ENCODE data around the gene PLCB4. TPM values are rescaled to one million over a fixed set of nuclear protein-coding genes. Genes with fewer than 3 reads are reported as not detected.

PLCB4 gene
- total and polyA plus RNA-seq, 8 donors, result 0.56 to 9.3 (median 2.3) TPM

DNA sequence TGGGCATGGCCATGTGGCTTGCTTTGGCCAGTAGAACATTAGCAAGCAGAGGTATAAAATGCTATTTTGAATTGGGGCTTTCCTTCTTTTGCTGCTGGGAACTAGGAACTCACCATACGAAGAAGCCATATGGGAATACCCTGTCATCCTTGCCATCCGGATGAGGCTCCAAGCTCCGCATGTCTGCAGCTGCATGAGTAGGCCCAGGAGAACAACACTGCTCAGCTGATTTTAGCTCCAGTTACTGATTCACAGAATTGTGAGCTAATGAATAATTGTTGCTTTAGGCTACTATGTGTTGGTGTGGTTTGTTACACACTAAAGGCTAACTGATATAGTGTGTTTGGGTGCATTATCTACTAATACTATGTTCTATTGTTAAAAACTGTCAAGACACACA lies 2.7 kb upstream of the PLCB4 start:
- TF ChIP-seq, protein P1, sequence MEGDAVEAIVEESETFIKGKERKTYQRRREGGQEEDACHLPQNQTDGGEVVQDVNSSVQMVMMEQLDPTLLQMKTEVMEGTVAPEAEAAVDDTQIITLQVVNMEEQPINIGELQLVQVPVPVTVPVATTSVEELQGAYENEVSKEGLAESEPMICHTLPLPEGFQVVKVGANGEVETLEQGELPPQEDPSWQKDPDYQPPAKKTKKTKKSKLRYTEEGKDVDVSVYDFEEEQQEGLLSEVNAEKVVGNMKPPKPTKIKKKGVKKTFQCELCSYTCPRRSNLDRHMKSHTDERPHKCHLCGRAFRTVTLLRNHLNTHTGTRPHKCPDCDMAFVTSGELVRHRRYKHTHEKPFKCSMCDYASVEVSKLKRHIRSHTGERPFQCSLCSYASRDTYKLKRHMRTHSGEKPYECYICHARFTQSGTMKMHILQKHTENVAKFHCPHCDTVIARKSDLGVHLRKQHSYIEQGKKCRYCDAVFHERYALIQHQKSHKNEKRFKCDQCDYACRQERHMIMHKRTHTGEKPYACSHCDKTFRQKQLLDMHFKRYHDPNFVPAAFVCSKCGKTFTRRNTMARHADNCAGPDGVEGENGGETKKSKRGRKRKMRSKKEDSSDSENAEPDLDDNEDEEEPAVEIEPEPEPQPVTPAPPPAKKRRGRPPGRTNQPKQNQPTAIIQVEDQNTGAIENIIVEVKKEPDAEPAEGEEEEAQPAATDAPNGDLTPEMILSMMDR (IDR thresholded peaks at IDR 0.05), result no peak
- Histone ChIP-seq H3K4me1 (no peaks in the 10 kb centered on the region), H3K27ac (no peak overlapping the region), H3K9me3 (no peaks in the 10 kb centered on the region), H3K36me3 (no peaks in the 10 kb centered on the region), H3K4me3 (no peak overlapping the region), H3K27me3 (peaks cover 0 to 6% (median 2%) of the 10 kb centered on the region in 4 donors)
- ATAC-seq (no peak), DNase-seq (no peak), FAIRE-seq (no peak)
- 83 to 90% methylated on average over 3 of the region's 3 CpGs for WGBS, 2 donors
- intact Hi-C loops (cut with DNase I), result no loop called here

DNA sequence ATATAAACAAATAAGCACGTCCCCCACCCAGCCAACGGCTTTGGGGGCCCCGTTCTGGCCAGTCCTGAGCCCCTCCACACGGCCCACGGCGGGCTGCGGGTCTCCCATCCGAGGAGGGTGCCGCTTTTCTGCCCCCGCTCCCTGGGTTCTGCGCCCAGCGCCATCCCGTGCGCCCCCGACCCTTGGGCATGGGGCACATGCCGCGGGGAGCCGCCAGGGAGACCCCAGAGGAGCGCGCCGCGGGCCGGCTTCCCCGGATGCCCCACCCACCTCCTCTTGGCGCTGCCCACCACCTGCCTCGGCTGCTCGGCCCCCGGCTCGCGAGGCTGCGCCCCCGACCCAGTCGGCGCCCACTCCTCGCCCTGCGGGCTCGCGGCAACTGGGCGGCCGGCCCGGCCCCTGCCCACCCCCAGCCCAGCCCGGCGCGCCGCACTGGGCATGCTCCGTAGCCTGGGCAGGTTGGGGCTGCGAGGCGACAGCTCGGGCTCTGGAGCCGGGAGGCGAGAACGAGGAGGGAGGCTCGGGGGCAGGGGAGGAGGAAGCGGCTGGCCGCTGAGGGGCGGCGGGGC lies 570 bp upstream of the PLCB4 start:
- TF ChIP-seq, protein P1 (IDR thresholded peaks at IDR 0.05), result no peak
- FAIRE-seq (no peak), DNase-seq (peak in 5 of 6 donors; percentile 15 to 76 (median 38)), ATAC-seq (peak; percentile 56 to 81 (median 71))
- no peaks in the 10 kb centered on the region for H3K9me3 ChIP-seq
- H3K4me3 ChIP-seq, result peak overlapping the region; percentile 39 to 66 (median 54)
- no peaks in the 10 kb centered on the region for H3K36me3 ChIP-seq
- peaks cover 0 to 12% (median 2%) of the 10 kb centered on the region in 4 donors for H3K27me3 ChIP-seq
- peak overlapping the region in 2 of 4 donors; percentile 28 to 29 for H3K27ac ChIP-seq
- intact Hi-C loops (cut with DNase I), result no loop called here
- no peaks in the 10 kb centered on the region for H3K4me1 ChIP-seq
- 0 to 1% methylated on average over 39 to 57 of the region's 57 CpGs for WGBS, 2 donors

DNA sequence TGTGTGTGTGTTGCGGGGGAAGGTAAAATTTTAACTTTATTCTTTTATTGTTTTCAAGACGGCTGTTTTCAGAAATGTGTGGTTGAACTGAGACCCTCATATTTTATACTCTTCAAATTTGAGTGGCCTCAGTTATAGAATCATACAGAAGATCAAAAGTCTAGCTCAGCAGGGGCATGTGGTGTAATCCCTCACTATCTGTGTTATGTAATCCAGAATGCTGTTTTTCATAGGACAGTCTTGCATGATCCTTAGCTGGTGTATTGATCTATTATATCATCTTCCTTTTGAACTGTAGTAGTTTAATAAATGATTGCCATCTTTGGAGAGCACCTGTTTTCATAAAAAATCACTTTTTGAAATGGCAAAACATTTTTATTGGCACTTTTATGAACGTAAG lies 1.4 kb downstream of the PLCB4 start:
- ATAC-seq, result no peak
- no peaks in the 10 kb centered on the region for H3K9me3 ChIP-seq
- H3K27ac ChIP-seq, result no peak overlapping the region
- TF ChIP-seq, protein P1 (IDR thresholded peaks at IDR 0.05), result no peak
- WGBS, 2 donors, result 79 to 84% methylated on average over 3 of the region's 3 CpGs
- no peak for DNase-seq
- intact Hi-C loops (cut with DNase I), result no loop called here
- peaks cover 0 to 12% (median 2%) of the 10 kb centered on the region in 4 donors for H3K27me3 ChIP-seq
- H3K36me3 ChIP-seq, result no peaks in the 10 kb centered on the region
- no peak overlapping the region for H3K4me3 ChIP-seq
- no peaks in the 10 kb centered on the region for H3K4me1 ChIP-seq
- FAIRE-seq, result no peak

DNA sequence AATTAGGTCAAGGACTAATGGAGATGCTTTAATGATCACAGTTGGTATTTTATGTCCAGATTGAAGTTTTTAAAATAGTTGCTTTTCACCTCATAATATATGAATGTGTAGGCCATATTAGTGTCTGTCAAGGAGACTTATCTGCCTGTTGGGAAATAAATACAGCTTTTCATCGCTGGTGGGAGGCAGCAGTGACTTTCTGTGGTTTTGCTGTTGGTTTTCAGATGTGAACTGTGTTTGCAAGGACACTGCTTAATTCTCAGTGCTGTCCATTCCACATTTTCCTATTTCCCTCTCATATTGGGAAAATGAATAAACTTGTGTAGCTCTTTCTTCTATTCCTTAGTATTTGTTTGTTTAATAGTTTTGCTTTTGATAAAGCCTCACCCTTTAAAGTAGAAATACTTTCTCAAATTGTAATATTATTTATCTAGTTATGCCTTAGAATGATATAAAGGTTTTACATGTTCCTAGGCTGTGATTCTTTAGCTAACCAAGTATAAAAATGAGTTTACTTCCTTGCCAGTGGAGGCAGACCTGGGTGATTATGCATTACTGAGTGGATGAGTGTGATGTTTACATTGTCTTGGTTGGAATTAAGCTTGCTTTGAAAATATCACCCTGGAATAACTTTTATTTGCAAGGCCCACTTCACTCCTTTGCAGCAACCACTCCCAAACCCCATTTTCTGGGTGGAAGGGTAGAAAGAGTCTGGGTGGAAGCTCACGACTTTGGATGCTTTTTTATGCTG lies 3.3 kb downstream of the PLCB4 start:
- peaks cover 0 to 12% (median 2%) of the 10 kb centered on the region in 4 donors for H3K27me3 ChIP-seq
- H3K4me1 ChIP-seq, result no peaks in the 10 kb centered on the region
- TF ChIP-seq, protein P1 (IDR thresholded peaks at IDR 0.05), result no peak
- no peaks in the 10 kb centered on the region for H3K36me3 ChIP-seq
- no peak overlapping the region for H3K27ac ChIP-seq
- DNase-seq (no peak), ATAC-seq (no peak), FAIRE-seq (no peak)
- intact Hi-C loops (cut with DNase I), result no loop called here
- 64 to 78% methylated on average over 2 of the region's 2 CpGs for WGBS, 2 donors
- no peak overlapping the region for H3K4me3 ChIP-seq
- no peaks in the 10 kb centered on the region for H3K9me3 ChIP-seq

Data from pancreas (tissue), 10 donors.